SIG-M5 treated with dmso at 0.1 percent for 504 hours (cell line): Measurements from ENCODE around the gene HNRNPA1.
"Not testable (repeated sequence)": the region's sequence is repeated elsewhere in the genome, so short reads cannot be mapped to it uniquely, and the experiment has no call there.

Experiments
- DNase-seq: peaks from one replicate; lab custom pipeline; 2025; ENCODE audit not compliant: unreplicated experiment; lab: John Stamatoyannopoulos, UW

The HNRNPA1 gene

GRCh38 chr12:54280468-54281260, at the start of gene HNRNPA1:
HNRNPA1 (plus strand) TSS chr12:54280726; CDS start chr12:54280808, 82 bp downstream.
- peak; percentile 100 for DNase-seq

- DNase-seq, result not testable (repeated sequence)
These were observed 49.3 kb upstream of the HNRNPA1 start for GRCh38 chr12:54231269-54231668.

DNA sequence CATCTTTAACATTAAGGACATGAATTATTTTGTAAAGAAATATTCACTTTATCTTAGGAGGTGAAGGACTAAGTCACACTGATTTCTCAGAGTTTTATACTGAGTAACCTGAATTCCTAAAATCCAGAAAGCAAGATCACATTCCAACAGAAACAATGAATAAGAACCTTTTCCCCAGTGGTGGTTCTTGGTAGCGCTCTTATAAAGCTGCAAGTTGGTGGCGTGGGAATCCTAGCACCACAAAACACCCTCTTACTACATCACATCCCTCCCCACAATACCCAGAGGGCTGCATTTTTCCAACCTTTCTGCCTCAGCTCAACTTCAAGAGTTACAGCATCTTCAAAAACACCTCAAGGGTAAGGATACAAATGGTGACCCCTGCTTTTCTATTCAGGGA, 47.7 kb upstream of the HNRNPA1 start:
- DNase-seq, result no peak

DNA sequence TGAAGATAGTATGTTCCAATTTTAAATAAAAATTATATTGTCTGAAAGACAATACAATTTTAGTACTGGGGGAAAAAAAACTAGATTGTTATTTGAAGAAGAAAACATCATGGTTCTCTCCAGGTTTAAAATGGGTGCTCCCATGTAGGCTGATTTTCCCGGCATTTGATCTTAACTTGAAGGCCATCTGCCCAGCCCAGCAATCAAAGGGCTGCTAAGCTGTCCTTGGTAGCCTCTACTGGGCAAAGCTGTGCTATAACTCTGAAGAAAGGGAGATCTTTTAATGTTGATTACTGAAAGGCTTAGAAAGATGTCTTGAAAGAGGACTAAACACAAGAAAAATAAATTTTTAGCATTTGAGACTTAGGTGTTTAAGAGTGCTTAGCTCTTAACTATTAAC, 42.0 kb upstream of the HNRNPA1 start:
- DNase-seq, result no peak

GRCh38 chr12:54239620-54240019, 40.9 kb upstream of the HNRNPA1 start:
- DNase-seq, result no peak

GRCh38 chr12:54240129-54240528, 40.4 kb upstream of the HNRNPA1 start:
- DNase-seq, result no peak

GRCh38 chr12:54240971-54241588, 39.4 kb upstream of the HNRNPA1 start:
- DNase-seq, result no peak

GRCh38 chr12:54246011-54246641, 34.4 kb upstream of the HNRNPA1 start:
- DNase-seq, result no peak

- DNase-seq, result no peak
These were observed 31.0 kb upstream of the HNRNPA1 start for GRCh38 chr12:54249489-54249888.

DNA sequence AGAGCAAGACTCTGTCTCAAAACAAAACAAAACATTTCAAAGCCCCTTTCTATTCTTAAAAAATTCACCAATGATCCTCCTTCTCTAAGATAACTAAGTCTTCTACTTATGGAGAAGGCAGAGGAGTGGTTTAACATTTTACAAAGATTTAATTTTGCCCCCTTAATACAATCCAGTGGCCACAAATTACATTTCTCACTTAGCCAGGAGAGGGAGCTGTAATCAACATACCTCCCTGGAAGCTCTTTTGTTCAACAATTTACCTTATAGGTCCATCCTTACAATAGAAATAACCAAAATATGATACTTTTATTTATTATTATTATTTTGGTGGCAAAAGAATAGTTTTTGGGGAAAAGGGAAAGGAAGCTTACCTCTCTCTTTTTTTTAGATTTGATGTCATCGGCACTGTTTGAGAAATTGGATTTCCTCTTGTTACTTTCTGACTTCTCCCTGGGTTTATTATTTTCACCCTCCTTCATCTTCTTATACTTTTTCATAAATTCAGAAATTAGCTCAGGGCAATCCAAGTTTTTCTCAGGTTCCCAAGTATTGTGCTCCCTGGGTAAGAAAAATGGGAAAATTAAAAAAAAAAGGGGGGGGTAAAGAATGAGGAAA, 28.8 kb upstream of the HNRNPA1 start:
- DNase-seq, result peak; percentile 61

DNA sequence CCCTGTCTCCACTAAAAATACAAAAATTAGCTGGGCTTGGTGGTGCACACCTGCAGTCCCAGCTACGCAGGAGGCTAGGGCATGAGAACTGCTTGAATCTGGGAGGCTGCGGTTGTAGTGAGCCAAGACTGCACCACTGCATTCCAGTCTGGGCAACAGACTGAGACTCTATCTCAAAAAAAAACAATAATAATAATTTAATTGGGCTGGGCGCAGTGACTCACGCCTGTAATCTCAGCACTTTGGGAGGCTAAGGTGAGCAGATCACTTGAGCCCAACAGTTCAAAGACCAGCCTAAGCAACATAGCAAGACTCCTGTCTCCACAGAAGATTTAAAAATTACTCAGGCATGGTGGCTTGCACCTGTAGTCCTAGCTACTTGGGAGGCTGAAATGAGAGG, 27.3 kb upstream of the HNRNPA1 start:
- DNase-seq, result no peak

DNA sequence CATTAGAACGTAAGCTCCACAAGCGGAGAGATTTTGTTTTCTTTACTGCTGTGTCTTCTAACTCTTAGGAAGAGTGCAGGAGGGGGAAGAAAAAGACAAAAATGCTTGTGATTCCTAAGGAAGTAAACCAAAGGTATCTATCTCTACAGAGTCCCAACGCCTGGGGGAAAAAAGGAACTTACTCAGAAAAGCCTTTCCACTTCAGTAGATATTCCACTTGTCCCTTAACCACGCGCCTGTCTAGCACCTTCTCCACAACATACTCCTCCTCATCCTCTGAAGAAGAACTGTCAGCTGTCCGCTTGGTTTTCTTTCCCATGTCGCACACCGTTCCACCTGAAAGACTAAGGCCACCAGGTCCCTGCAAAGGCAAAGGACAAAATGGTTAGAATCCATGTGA, 23.2 kb upstream of the HNRNPA1 start:
- no peak for DNase-seq

DNA sequence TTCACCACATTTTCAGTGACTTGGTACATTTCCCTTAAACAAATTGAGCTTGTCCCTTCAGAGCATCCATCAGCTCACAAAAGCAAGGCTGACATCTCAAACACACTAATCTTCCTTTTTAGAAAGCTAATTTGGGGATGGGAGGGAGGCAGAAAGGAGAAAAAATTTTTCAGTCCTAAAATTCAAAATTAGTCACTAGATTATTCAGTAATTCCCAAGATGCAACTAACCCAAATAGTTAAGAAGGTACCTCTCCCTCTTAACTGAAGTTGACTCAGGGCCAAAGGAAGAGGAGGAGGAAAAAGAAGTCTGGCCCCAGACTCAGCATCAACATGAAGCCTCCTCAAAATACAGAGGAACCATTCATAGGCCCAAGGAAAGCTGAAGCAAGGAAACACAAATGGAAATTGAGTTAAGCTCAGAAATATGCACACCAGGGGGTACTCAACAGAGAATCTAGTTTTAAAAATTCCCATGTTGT, 22.3 kb upstream of the HNRNPA1 start:
- no peak for DNase-seq

DNA sequence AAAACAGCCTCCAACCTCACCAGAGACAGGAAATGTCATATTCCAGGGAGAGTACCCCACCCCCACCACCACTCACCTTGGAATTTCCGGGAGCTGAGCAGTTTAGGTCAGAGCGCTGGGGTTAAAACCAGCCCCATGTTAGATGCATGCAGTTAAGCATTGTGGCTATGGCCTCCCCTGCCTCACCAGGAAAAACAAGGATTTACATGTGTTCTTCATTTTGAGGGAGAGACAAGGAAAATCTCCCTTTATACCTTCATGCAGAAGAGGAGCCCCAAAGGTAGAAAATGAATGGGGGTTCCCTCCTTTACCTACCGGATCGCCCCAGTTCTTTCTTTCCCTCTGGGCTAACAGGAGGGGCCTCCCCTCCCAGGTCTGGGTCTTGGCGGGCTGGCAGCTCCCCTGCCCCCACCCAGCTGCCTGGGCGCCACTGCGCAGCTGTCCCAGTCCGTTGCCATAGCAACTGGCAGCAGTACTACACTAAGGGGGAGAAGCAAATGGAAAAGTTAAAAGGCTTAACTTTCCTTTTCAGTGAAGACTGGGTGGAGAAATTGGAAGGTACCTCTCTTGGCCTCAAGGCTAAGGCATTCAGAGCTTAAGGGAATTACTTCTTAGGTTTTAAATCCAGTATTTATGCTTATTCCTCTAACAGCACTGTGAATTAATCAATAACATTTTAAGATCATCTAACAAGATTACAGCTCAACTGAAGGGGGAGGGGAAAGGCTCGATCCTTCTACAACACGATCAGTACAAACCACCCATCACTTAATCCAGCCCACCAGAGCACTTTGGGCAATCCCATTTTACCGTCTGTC, 21.1 kb upstream of the HNRNPA1 start:
- DNase-seq, result no peak

- peak; percentile 69 for DNase-seq
These were observed 18.6 kb upstream of the HNRNPA1 start for GRCh38 chr12:54261815-54262402.

GRCh38 chr12:54262403-54262925, 18.1 kb upstream of the HNRNPA1 start:
- peak; percentile 41 for DNase-seq

DNA sequence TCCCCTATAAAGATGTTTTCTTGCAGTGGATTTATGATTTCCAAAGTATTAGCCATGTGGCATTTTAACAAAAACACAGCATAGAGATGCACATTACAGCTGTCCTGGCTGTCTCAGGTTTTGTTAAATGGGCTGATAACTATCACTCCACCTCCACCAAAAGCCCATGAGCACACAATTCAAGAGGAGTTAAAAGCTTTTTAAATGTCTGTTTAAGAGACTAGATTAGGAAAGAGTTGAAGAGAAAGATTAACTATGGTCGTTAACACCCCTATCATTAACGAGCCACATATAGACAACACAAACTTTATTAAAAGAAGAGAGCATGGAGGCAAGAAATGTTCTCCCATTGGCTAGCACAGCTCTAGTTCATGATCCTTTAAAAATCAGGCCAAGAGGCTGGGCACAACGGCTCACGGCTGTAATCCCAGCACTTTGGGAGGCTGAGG, 15.1 kb upstream of the HNRNPA1 start:
- DNase-seq, result no peak

- no peak for DNase-seq
These were observed 13.7 kb upstream of the HNRNPA1 start for GRCh38 chr12:54266852-54267251.

- no peak for DNase-seq
These were observed 10.2 kb upstream of the HNRNPA1 start for GRCh38 chr12:54270345-54270744.

DNA sequence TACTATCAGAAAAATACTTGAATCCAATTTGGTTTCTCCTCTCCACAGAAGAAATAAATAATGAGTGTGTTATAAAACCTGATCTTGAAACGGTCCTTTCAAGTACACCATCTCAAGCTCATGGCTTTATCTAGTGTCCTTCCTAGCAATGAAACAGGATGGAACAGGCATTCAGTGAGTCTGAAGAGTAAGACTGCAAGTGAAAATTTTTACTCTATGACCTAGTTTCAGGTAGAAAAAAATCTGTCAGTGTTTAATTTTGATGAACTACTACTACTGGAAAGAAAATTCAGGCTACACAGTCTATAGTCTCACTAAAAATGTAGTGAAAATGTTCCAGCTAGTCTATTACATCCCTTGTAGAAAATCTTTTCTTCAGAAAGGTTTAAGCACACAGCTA, 8.3 kb upstream of the HNRNPA1 start:
- DNase-seq, result no peak
